Stomach (tissue), 9 donors: ENCODE measurements around the gene GADD45GIP1. TPM values are rescaled to one million over a fixed set of nuclear protein-coding genes. Genes with fewer than 3 reads are reported as not detected.

Experiments used
- DNase-seq, 2 donors: peaks; one replicate each; pipeline versions ENCODE4 v3.0.0 to v3.0.0-alpha.2; 2013 to 2019
- H3K27ac ChIP-seq, 5 donors: fragments of 200-600 bp in 4 of 5; sonication (generic) in 4 of 5; one replicate each; pipeline ENCODE4 v1.5.1; 2013 to 2019; ENCODE audit warnings: mild to moderate bottlenecking in 1 of 5, moderate library complexity in 1 of 5
- H3K27me3 ChIP-seq, 3 donors: fragments of 200-600 bp; sonication (generic); one replicate each; pipeline ENCODE4 v1.5.1; 2017 to 2019; ENCODE audit warnings: mixed run types in 1 of 3
- H3K36me3 ChIP-seq, 4 donors: fragments of 200-600 bp; sonication (generic); 1 replicate in 3 of 4; 2 replicates in 1 of 4; pipeline ENCODE4 v1.5.1; 2016 to 2019
- H3K4me1 ChIP-seq, 4 donors: fragments of 200-600 bp; sonication (generic); one replicate each; pipeline ENCODE4 v1.5.1; 2016 to 2019
- H3K4me3 ChIP-seq, 4 donors: fragments of 200-600 bp; sonication (generic) in 3 of 4; one replicate each; pipeline ENCODE4 v1.5.1; 2016 to 2019; ENCODE audit warnings: mild to moderate bottlenecking in 1 of 4
- H3K9me3 ChIP-seq, 4 donors: fragments of 200-600 bp; sonication (generic); one replicate each; pipeline ENCODE4 v1.5.1; 2016 to 2019
- CTCF ChIP-seq, 7 experiments: fragments of 450-650 bp in 4 of 7; fragments of 200-600 bp in 3 of 7; sonication (generic) in 3 of 7; IDR thresholded peaks; one replicate each; pipeline ENCODE4 v1.5.1; 2016 to 2019; ENCODE audit warnings: antibody characterized with exemption in 7 of 7, control low read depth in 2 of 7, mild to moderate bottlenecking in 1 of 7
- EP300 ChIP-seq: sonication (generic); formaldehyde crosslinking; IDR thresholded peaks from one replicate; pipeline ENCODE4 v1.6.1; 2017; ENCODE audit warnings: antibody characterized with exemption
- POLR2A ChIP-seq, 4 donors: fragments of 450-650 bp; IDR thresholded peaks; one replicate each; pipeline ENCODE4 v1.6.1; 2016; ENCODE audit warnings: antibody characterized with exemption in 4 of 4, control low read depth in 2 of 4, mild to moderate bottlenecking in 1 of 4, moderate library complexity in 1 of 4
- POLR2AphosphoS5 ChIP-seq, 3 donors: sonication (generic); formaldehyde crosslinking; IDR thresholded peaks; one replicate each; pipeline ENCODE4 v1.6.1; 2016; ENCODE audit warnings: antibody characterized with exemption in 3 of 3
- WGBS, 5 donors: extraction: QIAGEN DNeasy Blood & Tissue Kit in 3 of 5; methylation state at CpG; one replicate each; pipeline versions ENCODE4 v1.1.5 to v1.1.7; 2013 to 2018; 5-methylcytosine and 5-hydroxymethylcytosine counted together
- intact Hi-C: fragments of 100-400 bp; cut with DNase I; formaldehyde crosslinking; loops from one replicate; pipeline ENCODE4 v1.15.1; 2023; ENCODE audit warnings: low total_unique reads
- polyA plus RNA-seq, 3 donors: library from polyadenylated mRNA; stranded (reverse); fragments of 200-250 nt; gene quantifications; one replicate each; pipeline ENCODE4 v1.2.3, GENCODE V29; 2013
- total RNA-seq, 5 donors: library from RNA; depleted of rRNA; stranded (reverse); fragments of >200 nt; gene quantifications; one replicate each; pipeline versions ENCODE4 v1.1.0 to v1.2.3, GENCODE V29; 2014 to 2016
- donor health status: healthy with polysubstance abuse.
- donor health status: Bipolar disorder and iron deficiency.
- donor health status: healthy.

GADD45GIP1 gene
- total and polyA plus RNA-seq, 8 donors, result 1.8 to 93.3 (median 51.1) TPM

- H3K4me1 ChIP-seq, result peaks cover 11 to 32% (median 23%) of the 10 kb centered on the region in 4 donors
- H3K36me3 ChIP-seq, result peaks cover 53 to 61% (median 58%) of the 10 kb centered on the region in 4 donors
- intact Hi-C loops, result loop anchor here (10.0 kb wide), 1 partner anchor 45 kb away; the partner anchor contains the start of genes DNASE2 and KLF1
- no peak for TF ChIP-seq POLR2AphosphoS5 (IDR thresholded peaks at IDR 0.05)
- TF ChIP-seq EP300, result no peak
- no peak for TF ChIP-seq CTCF (IDR thresholded peaks at IDR 0.05)
- TF ChIP-seq POLR2A (IDR thresholded peaks at IDR 0.05), result no peak
- no peaks in the 10 kb centered on the region for H3K9me3 ChIP-seq
- H3K27ac ChIP-seq, result no peak overlapping the region
- no peaks in the 10 kb centered on the region for H3K27me3 ChIP-seq
- no peak overlapping the region for H3K4me3 ChIP-seq
- WGBS, 5 donors, result 88 to 96% (median 91%) methylated on average over 10 to 19 of the region's 19 CpGs
- DNase-seq, result no peak
Observed at GRCh38 chr19:12930002-12930645, 26.9 kb downstream of the GADD45GIP1 start.

GRCh38 chr19:12924621-12925310 lies 32.3 kb downstream of the GADD45GIP1 start:
- intact Hi-C loops, result no loop called here
- Histone ChIP-seq H3K27me3 (no peaks in the 10 kb centered on the region), H3K36me3 (peaks cover 72 to 78% (median 77%) of the 10 kb centered on the region in 4 donors), H3K4me1 (peaks cover 0 to under 1% (median under 1%) of the 10 kb centered on the region in 4 donors), H3K4me3 (no peak overlapping the region), H3K9me3 (no peaks in the 10 kb centered on the region), H3K27ac (no peak overlapping the region)
- TF ChIP-seq POLR2A (IDR thresholded peaks at IDR 0.05) (no peak), POLR2AphosphoS5 (IDR thresholded peaks at IDR 0.05) (no peak), CTCF (IDR thresholded peaks at IDR 0.05) (no peak), EP300 (no peak)
- WGBS, 5 donors, result 90 to 96% (median 95%) methylated on average over 14 to 29 of the region's 29 CpGs
- no peak for DNase-seq

- TF ChIP-seq POLR2AphosphoS5 (IDR thresholded peaks at IDR 0.05), result no peak
- TF ChIP-seq POLR2A (IDR thresholded peaks at IDR 0.05), result no peak
- TF ChIP-seq CTCF (IDR thresholded peaks at IDR 0.05), result no peak
- TF ChIP-seq EP300, result no peak
- H3K36me3 ChIP-seq, result peaks cover 54 to 60% (median 59%) of the 10 kb centered on the region in 4 donors
- H3K27ac ChIP-seq, result no peak overlapping the region
- no peak for DNase-seq
- no peaks in the 10 kb centered on the region for H3K27me3 ChIP-seq
- H3K4me3 ChIP-seq, result no peak overlapping the region
- intact Hi-C loops, result no loop called here
- WGBS, 5 donors, result 93 to 99% (median 97%) methylated on average over 4 of the region's 4 CpGs
- peaks cover 3 to 14% (median 11%) of the 10 kb centered on the region in 4 donors for H3K4me1 ChIP-seq
- H3K9me3 ChIP-seq, result no peaks in the 10 kb centered on the region
Observed at GRCh38 chr19:12922959-12923358, 34.1 kb downstream of the GADD45GIP1 start.

GRCh38 chr19:12921047-12921446 lies 36.0 kb downstream of the GADD45GIP1 start:
- TF ChIP-seq CTCF (IDR thresholded peaks at IDR 0.05) (no peak), EP300 (no peak), POLR2A (IDR thresholded peaks at IDR 0.05) (no peak), POLR2AphosphoS5 (IDR thresholded peaks at IDR 0.05) (no peak)
- H3K4me3 ChIP-seq, result no peak overlapping the region
- H3K36me3 ChIP-seq, result peaks cover 37 to 40% (median 40%) of the 10 kb centered on the region in 4 donors
- DNase-seq, result no peak
- H3K9me3 ChIP-seq, result no peaks in the 10 kb centered on the region
- H3K27ac ChIP-seq, result peak overlapping the region in 2 of 5 donors; percentile 19 to 84
- H3K27me3 ChIP-seq, result no peaks in the 10 kb centered on the region
- WGBS, 5 donors, result 41 to 54% (median 43%) methylated on average over 3 of the region's 3 CpGs
- intact Hi-C loops, result no loop called here
- H3K4me1 ChIP-seq, result peaks cover 3 to 14% (median 11%) of the 10 kb centered on the region in 4 donors
